Dermis microvascular lymphatic vessel endothelial cell (primary cell): ENCODE results near the gene CDC42EP4. TPM values are rescaled to one million over a fixed set of nuclear protein-coding genes. Genes with fewer than 3 reads are reported as not detected.

ENCODE experiments used
- DNase-seq, 2 donors: peaks; one replicate each; pipeline versions ENCODE4 v3.0.0 to v3.0.0-alpha.2; 2010; ENCODE audit warnings: low read depth in 2 of 2
- total RNA-seq: library from RNA; depleted of rRNA; stranded (reverse); fragments of >200 nt; gene quantifications from 2 replicates; pipeline ENCODE4 v1.2.1, GENCODE V29; 2014

The CDC42EP4 gene
- total RNA-seq, 1 donor from 2014 or later = 7.2 TPM

DNA sequence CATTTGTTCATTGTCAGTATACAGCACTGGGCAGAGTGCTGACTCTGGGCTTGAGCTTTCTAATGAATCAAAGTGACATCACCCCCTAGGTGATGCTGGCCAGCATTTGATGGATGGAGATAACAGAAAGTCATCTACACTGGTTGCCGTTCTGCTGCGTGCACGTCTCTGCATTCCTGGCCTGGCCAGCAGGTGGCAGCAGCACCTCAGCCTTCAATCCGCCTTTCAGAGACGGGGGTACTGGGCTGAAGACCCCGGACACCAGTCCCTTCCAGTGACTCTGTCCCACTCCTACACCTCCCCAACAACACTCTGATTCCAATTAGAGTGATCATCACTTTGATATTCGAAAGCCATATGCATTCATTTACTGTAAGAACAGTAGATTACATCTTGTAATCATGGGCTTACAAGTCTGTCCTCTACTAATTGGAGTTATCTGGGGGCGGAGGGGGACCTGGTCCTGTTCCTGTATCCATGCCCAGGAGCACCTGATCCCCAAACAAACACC, 56.1 kb downstream of the CDC42EP4 start:
- peak; percentile 20 to 50 for DNase-seq

DNA sequence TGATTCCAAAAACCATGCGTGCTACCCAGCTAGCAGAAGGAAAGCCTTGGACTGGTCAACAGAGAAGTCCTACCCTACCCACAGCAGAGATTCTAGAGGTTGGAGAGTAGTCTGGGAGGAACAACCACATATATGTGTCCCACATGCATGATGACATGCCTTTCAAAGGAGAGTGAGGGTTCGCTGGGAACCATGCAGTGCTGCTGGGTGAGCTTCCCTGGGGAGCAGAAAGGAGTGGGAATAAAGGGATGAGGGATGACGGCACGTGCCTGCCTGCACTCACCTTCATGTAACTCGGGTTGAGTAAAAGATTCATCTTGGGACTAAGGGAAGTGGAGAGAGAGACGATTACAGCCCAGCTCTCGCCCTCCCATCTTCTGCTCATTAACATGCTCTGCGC, 59.9 kb downstream of the CDC42EP4 start:
- no peak for DNase-seq

DNA sequence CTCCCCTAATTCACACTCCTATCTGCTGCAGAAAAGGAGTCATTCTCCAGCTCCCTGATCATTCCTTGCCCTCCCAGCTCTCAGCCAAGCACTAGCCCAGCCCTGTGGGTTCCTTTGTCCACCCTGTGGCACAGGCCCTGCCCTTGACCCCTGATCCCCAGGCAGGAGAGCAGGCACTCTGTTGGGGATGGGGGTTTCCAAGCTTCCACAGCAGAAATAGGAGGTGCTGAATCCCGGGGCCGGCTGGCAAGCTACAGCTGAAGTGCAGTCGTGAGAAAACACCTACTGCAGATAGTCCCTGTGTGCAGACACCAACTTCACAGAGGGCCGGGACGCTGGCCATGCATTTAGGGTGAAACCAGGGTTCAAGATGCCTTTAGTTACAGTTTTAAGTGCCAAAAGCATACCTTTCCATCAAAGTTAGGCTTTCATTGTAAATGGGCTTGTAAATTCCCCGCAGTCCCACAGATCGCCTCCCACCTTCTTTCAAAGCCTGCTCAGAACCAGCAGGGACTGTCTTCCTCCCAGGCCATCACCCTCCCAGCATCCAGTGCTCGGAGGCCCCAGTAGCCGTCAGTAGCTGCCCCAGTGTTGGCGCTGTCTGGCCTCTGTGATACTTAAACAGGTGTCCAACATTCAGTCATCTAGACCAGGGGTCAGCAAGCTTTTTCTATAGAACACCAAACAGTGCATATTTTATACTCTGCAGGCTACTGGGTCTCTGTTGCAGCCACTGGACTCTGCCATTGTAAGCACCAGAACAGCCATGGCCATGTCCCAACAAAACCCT, 60.8 kb downstream of the CDC42EP4 start:
- no peak for DNase-seq

DNA sequence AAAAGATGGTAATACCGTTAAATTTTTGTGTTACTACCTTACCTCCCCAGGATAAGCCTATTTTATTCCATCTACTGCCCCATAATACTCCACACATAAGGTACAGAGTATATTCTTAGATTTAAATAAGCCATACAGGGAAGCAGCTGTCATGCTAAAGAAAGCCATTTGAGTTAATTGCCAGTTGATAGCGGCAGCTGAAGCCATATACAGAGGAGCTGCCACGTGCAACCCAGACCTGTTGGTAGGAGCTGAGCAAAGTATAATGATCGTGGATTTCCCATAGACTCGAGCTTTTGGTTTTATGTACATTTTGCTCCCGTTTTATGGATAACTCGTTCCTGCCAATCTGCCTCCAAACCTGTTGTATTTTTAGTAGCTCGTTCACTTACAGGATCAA, 62.1 kb downstream of the CDC42EP4 start:
- no peak for DNase-seq

DNA sequence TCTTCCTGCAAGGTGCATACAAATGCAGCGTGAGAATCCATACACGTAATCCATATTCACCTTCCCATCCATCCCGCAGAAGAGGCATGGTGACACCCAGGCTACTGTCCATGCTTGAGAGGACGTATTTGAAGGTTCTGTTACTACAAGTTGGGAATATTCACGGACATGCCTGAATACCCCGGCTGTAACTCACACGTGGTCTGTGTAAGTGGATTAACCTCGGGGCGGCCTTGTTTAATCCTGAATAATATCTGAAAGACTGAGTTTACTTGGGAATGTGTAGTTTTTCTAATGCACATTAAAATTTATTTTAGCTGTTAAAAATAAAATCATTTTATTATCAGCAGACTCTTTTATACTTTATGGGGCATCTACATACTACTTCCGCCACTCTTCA, 63.3 kb downstream of the CDC42EP4 start:
- no peak for DNase-seq

DNA sequence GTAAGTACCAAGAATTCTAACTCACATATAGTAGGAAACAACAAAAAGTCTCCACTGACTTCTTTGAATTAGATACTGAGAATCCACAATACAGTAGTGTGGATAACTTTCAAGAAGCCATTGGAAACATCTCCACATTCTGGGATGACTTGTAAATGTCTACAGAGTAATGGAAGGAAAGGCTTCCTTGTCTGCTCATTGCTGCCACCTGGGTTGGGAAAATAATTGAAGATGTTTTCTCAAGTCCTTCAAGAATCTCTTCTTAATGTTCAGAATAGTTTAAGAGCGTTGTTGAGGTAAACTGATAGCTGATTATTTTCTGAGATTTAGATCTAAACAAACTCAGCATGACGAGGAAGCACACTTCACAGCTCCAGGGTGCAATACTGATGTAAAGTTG, 64.1 kb downstream of the CDC42EP4 start:
- peak in 1 of 2 donors; percentile 28 for DNase-seq

DNA sequence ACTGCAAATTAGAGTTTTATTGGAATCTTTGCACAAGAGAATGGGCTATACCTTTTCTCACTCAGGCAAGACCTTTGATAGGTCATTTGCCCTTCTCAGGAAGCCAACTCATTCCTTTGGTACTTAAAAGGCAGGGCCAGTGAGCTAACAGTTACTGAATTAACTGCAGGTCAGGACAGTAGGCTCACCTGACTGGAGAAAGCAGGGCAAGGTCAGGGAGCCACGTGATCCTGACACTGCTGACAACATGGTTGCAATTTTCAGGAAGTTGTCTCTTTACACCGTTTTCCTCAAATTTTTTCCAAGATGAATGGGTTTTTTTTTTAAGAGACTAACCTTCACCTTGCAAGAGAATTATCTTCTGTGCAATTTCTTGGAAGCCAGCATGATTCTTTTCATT, 71.2 kb downstream of the CDC42EP4 start:
- no peak for DNase-seq

DNA sequence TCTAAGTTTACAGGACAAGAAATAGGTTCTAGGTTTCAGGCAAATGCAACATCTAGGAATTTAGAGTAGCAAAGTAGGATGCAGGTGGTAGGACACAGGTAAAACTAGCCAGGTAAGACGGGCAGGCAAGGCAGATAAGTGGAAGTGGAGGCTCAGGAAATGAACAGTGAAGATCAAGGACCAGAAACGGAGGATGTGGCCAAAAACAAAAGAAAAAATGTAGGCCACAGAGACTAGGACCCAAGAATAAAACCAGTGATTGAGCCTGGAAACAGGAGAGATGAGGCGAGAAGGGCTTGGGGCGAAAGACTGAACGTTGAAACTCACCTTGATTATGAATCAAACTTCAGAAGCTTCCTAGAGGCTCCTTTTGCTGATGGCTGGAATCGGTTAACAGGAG, 74.1 kb downstream of the CDC42EP4 start:
- no peak for DNase-seq

DNA sequence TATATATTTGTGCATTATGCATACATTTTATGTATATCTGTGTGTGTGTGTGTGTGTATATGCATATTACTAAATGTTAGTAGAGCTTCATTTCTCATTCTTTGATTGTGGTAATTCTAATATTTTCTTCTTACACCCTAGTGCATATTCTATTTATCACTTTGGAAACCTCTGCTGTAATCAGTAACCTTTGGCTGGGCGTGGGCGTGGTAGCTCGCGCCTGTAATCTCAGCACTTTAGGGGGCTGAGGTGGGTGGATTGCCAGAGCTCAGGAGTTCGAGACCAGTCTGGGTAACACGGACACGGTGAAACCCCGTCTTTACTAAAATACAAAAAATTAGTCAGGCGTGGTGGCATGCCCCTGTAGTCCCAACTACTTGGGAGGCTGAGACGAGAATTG, 77.1 kb downstream of the CDC42EP4 start:
- DNase-seq = no peak

Other genes starting within 250 kb of the CDC42EP4 start
- gene SLC39A11, start 219.3 kb downstream of the CDC42EP4 start, total RNA-seq = 7.2 and 12.6 TPM in 2 replicates
- not detected in 2 replicates for gene SSTR2, start 147.0 kb downstream of the CDC42EP4 start, total RNA-seq
- 15.1 and 17.3 TPM in 2 replicates for gene COG1, start 118.9 kb downstream of the CDC42EP4 start, total RNA-seq
- not detected in 2 replicates for gene CPSF4L, start 50.1 kb downstream of the CDC42EP4 start, total RNA-seq